Lower leg skin (tissue), 3 donors: ENCODE results near the gene C6orf89.

Experiments used
- POLR2A ChIP-seq, 2 donors: fragments of 450-650 bp; IDR thresholded peaks; one replicate each; pipeline ENCODE4 v1.6.1; 2016 to 2017; ENCODE audit warnings: antibody characterized with exemption in 2 of 2, mild to moderate bottlenecking in 1 of 2, moderate library complexity in 1 of 2
- TF ChIP-seq, protein P1 (sequence below), 3 donors: fragments of 450-650 bp; IDR thresholded peaks; one replicate each; pipeline ENCODE4 v1.5.1; 2016; ENCODE audit warnings: antibody characterized with exemption in 3 of 3, mild to moderate bottlenecking in 3 of 3, moderate library complexity in 2 of 3

DNA sequence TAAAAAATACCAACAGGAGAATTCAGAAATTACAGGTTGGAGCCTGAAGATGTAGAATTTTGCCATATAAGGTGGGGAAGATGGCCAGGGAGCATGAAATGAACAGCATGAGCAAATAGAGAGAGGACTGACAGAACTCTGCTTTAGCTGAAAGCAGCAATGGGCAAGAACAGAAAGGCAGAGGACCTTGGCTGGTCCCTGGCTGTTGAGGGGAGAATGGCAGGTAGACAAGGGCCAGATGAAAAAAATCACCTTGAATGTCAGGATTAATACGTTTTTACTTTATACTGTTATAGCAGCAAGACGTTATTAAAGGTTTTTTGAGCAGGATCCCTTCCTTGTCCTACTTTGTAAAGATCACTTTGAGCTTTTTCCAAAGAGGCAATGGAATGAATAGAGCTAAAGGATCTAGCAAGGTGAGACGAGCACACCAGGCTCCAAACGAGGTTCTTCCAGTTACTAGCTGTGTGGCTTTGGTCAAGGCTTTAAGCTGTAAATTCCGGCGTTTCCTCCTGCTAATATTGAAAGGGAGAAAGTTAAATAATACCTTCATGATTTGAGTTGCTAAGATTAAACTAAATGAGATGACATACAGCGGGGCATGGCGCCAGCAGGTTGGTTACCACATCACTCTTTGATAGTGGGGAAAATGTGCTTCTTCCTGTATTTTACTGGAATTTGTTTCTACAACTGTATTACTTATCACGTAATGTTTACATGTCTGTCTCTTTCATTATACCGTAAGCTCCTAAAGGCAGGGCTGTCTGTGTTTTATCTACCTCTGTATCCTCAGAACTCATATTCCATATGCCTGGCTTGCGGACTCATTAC lies 11.9 kb upstream of the C6orf89 start:
- TF ChIP-seq POLR2A (IDR thresholded peaks at IDR 0.05), result no peak
- TF ChIP-seq, protein P1, sequence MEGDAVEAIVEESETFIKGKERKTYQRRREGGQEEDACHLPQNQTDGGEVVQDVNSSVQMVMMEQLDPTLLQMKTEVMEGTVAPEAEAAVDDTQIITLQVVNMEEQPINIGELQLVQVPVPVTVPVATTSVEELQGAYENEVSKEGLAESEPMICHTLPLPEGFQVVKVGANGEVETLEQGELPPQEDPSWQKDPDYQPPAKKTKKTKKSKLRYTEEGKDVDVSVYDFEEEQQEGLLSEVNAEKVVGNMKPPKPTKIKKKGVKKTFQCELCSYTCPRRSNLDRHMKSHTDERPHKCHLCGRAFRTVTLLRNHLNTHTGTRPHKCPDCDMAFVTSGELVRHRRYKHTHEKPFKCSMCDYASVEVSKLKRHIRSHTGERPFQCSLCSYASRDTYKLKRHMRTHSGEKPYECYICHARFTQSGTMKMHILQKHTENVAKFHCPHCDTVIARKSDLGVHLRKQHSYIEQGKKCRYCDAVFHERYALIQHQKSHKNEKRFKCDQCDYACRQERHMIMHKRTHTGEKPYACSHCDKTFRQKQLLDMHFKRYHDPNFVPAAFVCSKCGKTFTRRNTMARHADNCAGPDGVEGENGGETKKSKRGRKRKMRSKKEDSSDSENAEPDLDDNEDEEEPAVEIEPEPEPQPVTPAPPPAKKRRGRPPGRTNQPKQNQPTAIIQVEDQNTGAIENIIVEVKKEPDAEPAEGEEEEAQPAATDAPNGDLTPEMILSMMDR (IDR thresholded peaks at IDR 0.05), result no peak
